Psoas muscle (tissue), 8 donors: ENCODE measurements around the gene SYTL5. TPM values are rescaled to one million over a fixed set of nuclear protein-coding genes. Genes with fewer than 3 reads are reported as not detected.
"Not testable (repeated sequence)": the region's sequence is repeated elsewhere in the genome, so short reads cannot be mapped to it uniquely, and the experiment has no call there.

Experiments used
- ATAC-seq, 4 donors: fragments of 200-7000 bp; cut with Tn5 transposase; one replicate each; pipeline ENCODE4 v1.9.1; 2020; ENCODE audit warnings: moderate library complexity in 3 of 4, mild to moderate bottlenecking in 2 of 4
- DNase-seq, 2 donors: peaks; one replicate each; pipeline ENCODE4 v3.0.0-alpha.2; 2020
- H3K27ac ChIP-seq: fragments of 200-600 bp; one replicate; pipeline ENCODE4 v1.8.0; 2022
- H3K27me3 ChIP-seq, 3 donors: fragments of 200-600 bp in 1 of 3; one replicate each; pipeline versions ENCODE4 v1.6.1 to v1.8.0; 2013 to 2022; ENCODE audit warnings: low read length in 2 of 3, mild to moderate bottlenecking in 2 of 3, moderate library complexity in 1 of 3; ENCODE audit not compliant: insufficient read depth in 3 of 3
- H3K36me3 ChIP-seq, 2 donors: fragments of 200-600 bp in 1 of 2; one replicate each; pipeline versions ENCODE4 v1.6.1 to v1.8.0; 2013 to 2022; ENCODE audit warnings: low read depth in 1 of 2, mild to moderate bottlenecking in 1 of 2, moderate library complexity in 1 of 2; ENCODE audit not compliant: insufficient read depth in 1 of 2
- H3K4me1 ChIP-seq: fragments of 200-600 bp; one replicate; pipeline ENCODE4 v1.8.0; 2022
- H3K4me3 ChIP-seq: fragments of 200-600 bp; one replicate; pipeline ENCODE4 v1.8.0; 2022; ENCODE audit warnings: mild to moderate bottlenecking
- H3K9me3 ChIP-seq: fragments of 200-600 bp; one replicate; pipeline ENCODE4 v1.8.0; 2022
- WGBS, 3 donors: extraction: QIAGEN DNeasy Blood & Tissue Kit; methylation state at CpG; one replicate each; pipeline versions ENCODE4 v1.1.6 to v1.1.7; 2013; 5-methylcytosine and 5-hydroxymethylcytosine counted together
- intact Hi-C, 2 donors: fragments of 100-400 bp; cut with DNase I; formaldehyde crosslinking; loops; one replicate each; pipeline versions ENCODE4 v1.11.0 to v1.14.2; 2022
- polyA plus RNA-seq, 3 donors: library from polyadenylated mRNA; stranded (reverse); fragments of 200-250 nt; gene quantifications; one replicate each; pipeline ENCODE4 v1.2.3, GENCODE V29; 2013
- total RNA-seq, 4 donors: library from RNA; stranded (reverse); fragmentation: NEBNext Ultra II Directional in 2 of 4; extraction: Animal tissue kit (Norgen Biotek cat#: 25700) in 2 of 4; gene quantifications; one replicate each; pipeline versions ENCODE4 v1.2.1 to v1.2.4, GENCODE V29; 2021 to 2023
- TF ChIP-seq, protein P1 (sequence below): fragments of 200-600 bp; IDR thresholded peaks from one replicate; pipeline ENCODE4 v1.8.0; 2022; ENCODE audit warnings: antibody characterized with exemption
- donor health status: healthy with polysubstance abuse.
- donor health status: DM: no; HTN: no; CAD: no; lungs with moderate emphysema.
- donor health status: Bipolar disorder and iron deficiency.
- donor health status: healthy.
- donor health status: DM: yes; HTN: yes; CAD: no.
- donor health status: DM: no; HTN: no; CAD: no.
- donor health status: DM: no; HTN: no; CAD: no.
- donor health status: DM: yes; HTN: yes; CAD: no.

The SYTL5 gene
- total and polyA plus RNA-seq, 7 donors: 0.01 TPM; not detected in 6

DNA sequence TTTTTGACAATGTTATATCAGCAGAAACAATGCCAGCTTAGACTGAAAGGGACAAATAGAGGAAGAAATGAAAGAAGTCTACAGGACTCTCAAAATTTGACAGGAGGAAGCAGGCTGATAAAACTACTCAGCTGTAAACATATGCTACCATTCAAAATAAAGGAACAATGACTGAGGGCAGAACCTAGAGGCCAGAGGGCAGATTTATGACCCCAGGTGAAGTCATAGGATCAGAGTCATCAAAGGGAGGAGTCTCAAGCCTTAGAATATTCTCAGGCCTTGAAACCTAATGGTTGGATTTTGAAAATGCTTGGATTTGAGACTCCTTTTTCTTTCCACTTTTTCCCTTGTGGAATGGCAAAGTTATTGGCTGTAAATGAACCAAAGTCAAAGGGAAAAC, 17.0 kb upstream of the SYTL5 start:
- ATAC-seq (no peak), DNase-seq (no peak)
- intact Hi-C loops: no loop called here
- H3K27ac ChIP-seq: no peak overlapping the region
- no peaks in the 10 kb centered on the region for H3K9me3 ChIP-seq
- no peaks in the 10 kb centered on the region for H3K4me1 ChIP-seq
- TF ChIP-seq, protein P1, sequence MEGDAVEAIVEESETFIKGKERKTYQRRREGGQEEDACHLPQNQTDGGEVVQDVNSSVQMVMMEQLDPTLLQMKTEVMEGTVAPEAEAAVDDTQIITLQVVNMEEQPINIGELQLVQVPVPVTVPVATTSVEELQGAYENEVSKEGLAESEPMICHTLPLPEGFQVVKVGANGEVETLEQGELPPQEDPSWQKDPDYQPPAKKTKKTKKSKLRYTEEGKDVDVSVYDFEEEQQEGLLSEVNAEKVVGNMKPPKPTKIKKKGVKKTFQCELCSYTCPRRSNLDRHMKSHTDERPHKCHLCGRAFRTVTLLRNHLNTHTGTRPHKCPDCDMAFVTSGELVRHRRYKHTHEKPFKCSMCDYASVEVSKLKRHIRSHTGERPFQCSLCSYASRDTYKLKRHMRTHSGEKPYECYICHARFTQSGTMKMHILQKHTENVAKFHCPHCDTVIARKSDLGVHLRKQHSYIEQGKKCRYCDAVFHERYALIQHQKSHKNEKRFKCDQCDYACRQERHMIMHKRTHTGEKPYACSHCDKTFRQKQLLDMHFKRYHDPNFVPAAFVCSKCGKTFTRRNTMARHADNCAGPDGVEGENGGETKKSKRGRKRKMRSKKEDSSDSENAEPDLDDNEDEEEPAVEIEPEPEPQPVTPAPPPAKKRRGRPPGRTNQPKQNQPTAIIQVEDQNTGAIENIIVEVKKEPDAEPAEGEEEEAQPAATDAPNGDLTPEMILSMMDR: no peak
- no peak overlapping the region for H3K4me3 ChIP-seq
- H3K36me3 ChIP-seq: no peaks in the 10 kb centered on the region
- H3K27me3 ChIP-seq: peaks cover 0 to 7% (median 0%) of the 10 kb centered on the region in 3 donors

DNA sequence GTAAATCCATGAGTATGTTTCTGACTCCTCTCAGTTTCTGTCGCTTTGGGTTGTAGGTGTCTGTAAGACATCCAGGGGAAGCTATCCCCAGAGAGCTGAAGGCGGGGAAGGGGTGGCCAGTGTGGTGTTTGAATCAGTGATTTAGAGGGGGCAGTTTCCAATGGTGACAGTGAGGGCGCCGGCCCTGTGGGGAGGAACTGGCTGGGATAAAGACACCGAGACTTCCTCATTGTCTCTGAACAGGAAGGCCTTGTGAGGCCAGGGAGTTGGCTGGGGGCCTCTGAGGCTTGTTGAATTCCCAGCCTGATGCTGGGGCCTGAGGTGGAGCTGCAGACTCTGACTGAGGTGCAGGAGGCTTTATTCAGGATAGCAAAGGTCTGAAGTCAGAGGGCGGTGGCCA, 15.1 kb upstream of the SYTL5 start:
- H3K9me3 ChIP-seq, H3K27me3 ChIP-seq, H3K4me1 ChIP-seq, ATAC-seq, H3K36me3 ChIP-seq, DNase-seq, H3K4me3 ChIP-seq, H3K27ac ChIP-seq, intact Hi-C loops: not testable (repeated sequence)
- WGBS, 3 donors: 66 to 81% (median 71%) methylated on average over 5 to 6 of the region's 6 CpGs

DNA sequence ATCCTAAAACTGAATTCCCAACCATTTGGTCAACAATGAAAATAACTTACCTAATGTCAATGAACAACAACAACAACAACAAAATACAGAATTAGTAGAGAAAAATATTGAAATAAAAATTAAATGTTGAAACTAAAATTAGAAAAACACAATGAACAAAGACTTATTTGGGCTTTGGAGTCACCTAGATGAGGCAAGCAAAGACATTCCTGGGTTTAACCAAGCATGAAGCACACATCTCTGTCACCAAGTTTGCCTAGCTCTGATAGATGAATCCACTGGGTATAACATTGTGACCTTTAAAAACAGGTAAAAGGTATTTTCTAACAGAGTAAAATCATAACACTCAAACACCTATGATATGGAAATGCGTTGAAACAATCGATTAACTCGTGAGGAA, 13.2 kb upstream of the SYTL5 start:
- no peak for ATAC-seq
- TF ChIP-seq, protein P1: no peak
- no peaks in the 10 kb centered on the region for H3K36me3 ChIP-seq
- H3K4me3 ChIP-seq: no peak overlapping the region
- H3K4me1 ChIP-seq: no peaks in the 10 kb centered on the region
- no peak overlapping the region for H3K27ac ChIP-seq
- no peaks in the 10 kb centered on the region for H3K9me3 ChIP-seq
- 90 to 100% (median 93%) methylated on average over 3 of the region's 3 CpGs for WGBS, 3 donors
- DNase-seq: no peak
- peaks cover 0 to 7% (median 0%) of the 10 kb centered on the region in 3 donors for H3K27me3 ChIP-seq
- intact Hi-C loops: no loop called here

DNA sequence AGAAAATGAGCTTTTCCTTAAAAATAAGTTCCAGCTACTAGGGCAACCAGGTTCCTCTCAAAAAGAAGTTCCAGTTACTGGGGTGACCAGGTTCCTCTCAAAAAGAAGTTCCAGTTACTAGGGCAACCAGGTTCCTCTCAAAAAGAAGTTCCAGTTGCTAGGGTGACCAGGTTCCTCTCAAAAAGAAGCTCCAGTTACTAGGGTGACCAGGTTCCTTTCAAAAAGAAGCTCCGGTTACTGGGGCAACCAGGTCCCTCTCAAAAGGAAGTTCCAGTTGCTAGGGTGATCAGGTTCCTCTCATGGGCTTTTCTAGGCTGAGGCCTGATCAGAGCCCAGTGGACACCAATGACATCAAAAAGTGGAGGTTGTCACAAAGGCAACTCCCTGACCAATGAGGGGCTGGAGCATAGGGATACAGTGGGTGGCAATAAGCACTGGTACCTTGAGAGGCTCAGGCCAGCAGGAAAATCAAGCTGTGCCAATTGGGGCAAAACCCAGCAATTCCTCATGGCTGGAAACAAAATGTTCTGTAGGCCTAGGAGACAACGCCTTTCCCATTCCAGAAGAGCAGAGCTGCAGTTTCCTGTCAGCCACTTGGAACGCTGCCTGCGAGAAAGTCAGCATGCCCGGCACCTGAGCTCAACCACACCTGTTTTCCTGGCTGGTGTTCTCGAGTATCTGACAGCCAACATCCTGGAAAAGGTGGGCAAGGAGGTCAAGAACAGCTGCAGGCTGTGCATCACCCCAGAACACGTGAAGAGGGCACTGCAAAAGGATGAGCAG, 12.3 kb upstream of the SYTL5 start:
- Histone ChIP-seq H3K27ac (no peak overlapping the region), H3K9me3 (no peaks in the 10 kb centered on the region), H3K27me3 (peaks cover 0 to 7% (median 0%) of the 10 kb centered on the region in 3 donors), H3K36me3 (no peaks in the 10 kb centered on the region), H3K4me3 (no peak overlapping the region), H3K4me1 (no peaks in the 10 kb centered on the region)
- ATAC-seq: no peak
- intact Hi-C loops: no loop called here
- WGBS, 3 donors: 51 to 56% (median 56%) methylated on average over 7 of the region's 7 CpGs
- TF ChIP-seq, protein P1: no peak
- DNase-seq: no peak

DNA sequence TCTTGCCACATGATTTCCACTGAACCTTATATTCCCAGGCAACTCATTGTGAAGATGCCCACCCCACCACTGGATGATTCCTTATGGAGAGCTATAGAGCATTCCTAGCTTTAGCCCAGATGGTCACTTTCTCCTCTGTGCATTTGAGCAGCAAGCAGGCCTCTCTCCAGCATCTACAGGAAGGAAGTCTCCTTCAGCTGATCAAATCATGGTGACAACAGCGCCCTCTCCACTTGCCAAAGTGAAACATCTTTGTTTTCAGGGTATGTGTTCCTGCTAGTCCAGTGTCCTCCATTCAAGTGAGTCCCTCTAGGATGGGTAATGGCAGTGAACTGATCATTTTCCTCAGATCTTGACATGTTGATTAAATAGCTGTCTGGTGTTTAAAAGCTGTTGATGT, 10.9 kb upstream of the SYTL5 start:
- Histone ChIP-seq H3K9me3 (no peaks in the 10 kb centered on the region), H3K27ac (no peak overlapping the region), H3K4me3 (no peak overlapping the region), H3K36me3 (no peaks in the 10 kb centered on the region), H3K27me3 (peaks cover 0 to under 1% (median 0%) of the 10 kb centered on the region in 3 donors), H3K4me1 (no peaks in the 10 kb centered on the region)
- TF ChIP-seq, protein P1: no peak
- no peak for ATAC-seq
- 61 to 80% (median 77%) methylated on average over 1 of the region's 1 CpG for WGBS, 3 donors
- intact Hi-C loops: no loop called here
- no peak for DNase-seq
